ENCODE results near the gene PDGFC. TPM values are rescaled to one million over a fixed set of nuclear protein-coding genes. Genes with fewer than 3 reads are reported as not detected.

The PDGFC gene
- total and polyA plus RNA-seq, 8 donors = 4.9 to 39.8 (median 10.8) TPM

- intact Hi-C loops (cut with DNase I; ENCODE audit: low total_unique reads) = no loop called here
- no peak for TF ChIP-seq POLR2AphosphoS5 (IDR thresholded peaks at IDR 0.05)
- no peak for TF ChIP-seq POLR2A (IDR thresholded peaks at IDR 0.05)
- TF ChIP-seq EP300 (IDR thresholded peaks at IDR 0.05) = no peak
- TF ChIP-seq CTCF (IDR thresholded peaks at IDR 0.05) = no peak
- 81 to 85% (median 81%) methylated on average over 5 of the region's 5 CpGs for WGBS, 5 donors
- H3K9me3 ChIP-seq = no peaks in the 10 kb centered on the region
- H3K27ac ChIP-seq = no peak overlapping the region
- no peak overlapping the region for H3K4me3 ChIP-seq
- peaks cover 0 to 39% (median 23%) of the 10 kb centered on the region in 4 donors for H3K4me1 ChIP-seq
- H3K36me3 ChIP-seq = peaks cover 0 to under 1% (median 0%) of the 10 kb centered on the region in 4 donors
- DNase-seq = no peak
- H3K27me3 ChIP-seq = no peaks in the 10 kb centered on the region
Observed at GRCh38 chr4:156767911-156768415, 203.6 kb downstream of the PDGFC start.

- DNase-seq = no peak
- intact Hi-C loops (cut with DNase I; ENCODE audit: low total_unique reads) = no loop called here
- H3K36me3 ChIP-seq = peaks cover 0 to 4% (median 0%) of the 10 kb centered on the region in 4 donors
- no peak for TF ChIP-seq EP300 (IDR thresholded peaks at IDR 0.05)
- TF ChIP-seq POLR2AphosphoS5 (IDR thresholded peaks at IDR 0.05) = no peak
- no peak for TF ChIP-seq POLR2A (IDR thresholded peaks at IDR 0.05)
- no peak for TF ChIP-seq CTCF (IDR thresholded peaks at IDR 0.05)
- WGBS, 5 donors = 93 to 100% (median 97%) methylated on average over 1 of the region's 1 CpG
- H3K4me1 ChIP-seq = peaks cover 0 to 28% (median 18%) of the 10 kb centered on the region in 4 donors
- no peak overlapping the region for H3K4me3 ChIP-seq
- no peaks in the 10 kb centered on the region for H3K27me3 ChIP-seq
- H3K27ac ChIP-seq = no peak overlapping the region
- no peaks in the 10 kb centered on the region for H3K9me3 ChIP-seq
Observed at GRCh38 chr4:156766846-156767245, 204.8 kb downstream of the PDGFC start.

- no peak for DNase-seq
- Histone ChIP-seq H3K27me3 (no peaks in the 10 kb centered on the region), H3K27ac (no peak overlapping the region), H3K36me3 (peaks cover 0 to 9% (median 4%) of the 10 kb centered on the region in 4 donors), H3K9me3 (no peaks in the 10 kb centered on the region), H3K4me3 (no peak overlapping the region), H3K4me1 (peaks cover 0 to 13% (median 6%) of the 10 kb centered on the region in 4 donors)
- intact Hi-C loops (cut with DNase I; ENCODE audit: low total_unique reads) = no loop called here
- 63 to 81% (median 73%) methylated on average over 3 of the region's 3 CpGs for WGBS, 5 donors
- TF ChIP-seq POLR2A (IDR thresholded peaks at IDR 0.05) (no peak), CTCF (IDR thresholded peaks at IDR 0.05) (no peak), EP300 (IDR thresholded peaks at IDR 0.05) (no peak), POLR2AphosphoS5 (IDR thresholded peaks at IDR 0.05) (no peak)
Observed at GRCh38 chr4:156765277-156765676, 206.3 kb downstream of the PDGFC start.

GRCh38 chr4:156764846-156765245, 206.8 kb downstream of the PDGFC start:
- Histone ChIP-seq H3K4me3 (no peak overlapping the region), H3K27me3 (no peaks in the 10 kb centered on the region), H3K27ac (no peak overlapping the region), H3K9me3 (no peaks in the 10 kb centered on the region), H3K4me1 (peaks cover 0 to 9% (median 4%) of the 10 kb centered on the region in 4 donors), H3K36me3 (peaks cover 0 to 12% (median 4%) of the 10 kb centered on the region in 4 donors)
- TF ChIP-seq POLR2AphosphoS5 (IDR thresholded peaks at IDR 0.05) (no peak), EP300 (IDR thresholded peaks at IDR 0.05) (no peak), POLR2A (IDR thresholded peaks at IDR 0.05) (no peak), CTCF (IDR thresholded peaks at IDR 0.05) (no peak)
- DNase-seq = no peak
- WGBS, 5 donors = 42 to 58% (median 54%) methylated on average over 2 of the region's 2 CpGs
- intact Hi-C loops (cut with DNase I; ENCODE audit: low total_unique reads) = no loop called here

Measured in stomach (tissue), 9 donors.